ENCODE results near the gene PI4K2A.

DNA sequence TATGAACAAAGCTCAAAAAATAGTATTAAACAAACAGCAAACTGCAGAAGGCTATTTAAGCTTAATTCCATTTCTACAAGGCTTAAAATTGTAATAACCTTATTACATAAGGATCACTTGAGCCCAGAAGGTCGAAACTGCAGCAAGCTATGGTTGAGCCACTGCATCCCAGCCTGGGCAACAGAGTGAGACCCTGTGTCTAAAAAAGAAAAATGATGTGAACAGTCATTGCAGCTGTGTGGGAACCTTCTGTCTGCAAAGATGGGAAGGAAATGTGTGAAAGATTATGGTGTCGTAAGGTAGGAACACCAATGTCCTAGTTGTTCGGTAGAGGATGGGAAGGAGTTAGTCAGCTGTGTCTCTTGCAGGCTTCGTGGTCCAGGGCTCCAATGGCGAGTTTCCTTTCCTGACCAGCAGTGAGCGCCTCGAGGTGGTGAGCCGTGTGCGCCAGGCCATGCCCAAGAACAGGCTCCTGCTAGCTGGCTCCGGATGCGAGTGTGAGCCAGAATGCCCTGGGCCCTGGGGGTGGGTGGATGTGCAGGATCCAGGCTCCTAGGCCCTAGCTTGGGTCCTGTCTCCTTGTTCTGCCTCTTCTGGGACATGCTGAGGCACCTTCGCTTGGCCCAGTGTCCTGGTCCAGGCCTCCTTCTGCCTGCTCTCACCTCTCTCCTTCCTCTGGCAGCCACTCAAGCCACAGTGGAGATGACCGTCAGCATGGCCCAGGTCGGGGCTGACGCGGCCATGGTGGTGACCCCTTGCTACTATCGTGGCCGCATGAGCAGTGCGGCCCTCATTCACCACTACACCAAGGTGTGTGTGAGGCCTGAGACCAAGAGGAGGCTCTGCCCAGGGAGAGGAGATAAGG, 41.8 kb upstream of the PI4K2A start:
- TF ChIP-seq, protein P1, sequence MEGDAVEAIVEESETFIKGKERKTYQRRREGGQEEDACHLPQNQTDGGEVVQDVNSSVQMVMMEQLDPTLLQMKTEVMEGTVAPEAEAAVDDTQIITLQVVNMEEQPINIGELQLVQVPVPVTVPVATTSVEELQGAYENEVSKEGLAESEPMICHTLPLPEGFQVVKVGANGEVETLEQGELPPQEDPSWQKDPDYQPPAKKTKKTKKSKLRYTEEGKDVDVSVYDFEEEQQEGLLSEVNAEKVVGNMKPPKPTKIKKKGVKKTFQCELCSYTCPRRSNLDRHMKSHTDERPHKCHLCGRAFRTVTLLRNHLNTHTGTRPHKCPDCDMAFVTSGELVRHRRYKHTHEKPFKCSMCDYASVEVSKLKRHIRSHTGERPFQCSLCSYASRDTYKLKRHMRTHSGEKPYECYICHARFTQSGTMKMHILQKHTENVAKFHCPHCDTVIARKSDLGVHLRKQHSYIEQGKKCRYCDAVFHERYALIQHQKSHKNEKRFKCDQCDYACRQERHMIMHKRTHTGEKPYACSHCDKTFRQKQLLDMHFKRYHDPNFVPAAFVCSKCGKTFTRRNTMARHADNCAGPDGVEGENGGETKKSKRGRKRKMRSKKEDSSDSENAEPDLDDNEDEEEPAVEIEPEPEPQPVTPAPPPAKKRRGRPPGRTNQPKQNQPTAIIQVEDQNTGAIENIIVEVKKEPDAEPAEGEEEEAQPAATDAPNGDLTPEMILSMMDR (IDR thresholded peaks at IDR 0.05), result no peak
- no peak for TF ChIP-seq POLR2AphosphoS5 (IDR thresholded peaks at IDR 0.05)
- no peak for TF ChIP-seq POLR2A (IDR thresholded peaks at IDR 0.05)

Measured in prostate gland (tissue), 2 donors.